HUES6 (cell line): ENCODE measurements around the gene RELN.

Experiments used
- H3K27ac ChIP-seq: 2 replicates; pipeline ENCODE4 v1.7.0; 2013; ENCODE audit warnings: low read depth, mild to moderate bottlenecking, low read length, inconsistent platforms
- H3K27me3 ChIP-seq: 2 replicates; pipeline ENCODE4 v1.6.1; 2013; ENCODE audit warnings: low read length; ENCODE audit not compliant: control insufficient read depth, insufficient read depth
- H3K36me3 ChIP-seq: 2 replicates; pipeline ENCODE4 v1.6.1; 2013; ENCODE audit warnings: low read length; ENCODE audit not compliant: control insufficient read depth, insufficient read depth
- H3K4me1 ChIP-seq: 2 replicates; pipeline ENCODE4 v1.6.1; 2013; ENCODE audit warnings: low read length; ENCODE audit not compliant: control insufficient read depth, insufficient read depth
- H3K4me3 ChIP-seq: 2 replicates; pipeline ENCODE4 v1.5.1; 2013; ENCODE audit warnings: low read depth, low read length
- H3K9ac ChIP-seq: one replicate; pipeline ENCODE4 v1.6.1; 2013; ENCODE audit warnings: mild to moderate bottlenecking, low read length
- H3K9me3 ChIP-seq: 2 replicates; pipeline ENCODE4 v1.6.1; 2013; ENCODE audit warnings: low read depth, low read length; ENCODE audit not compliant: control insufficient read depth, insufficient read depth

Gene RELN

GRCh38 chr7:103698064-103698463, 291.4 kb downstream of the RELN start:
- Histone ChIP-seq H3K9ac (no peak overlapping the region), H3K4me1 (no peaks in the 10 kb centered on the region), H3K36me3 (no peaks in the 10 kb centered on the region), H3K27me3 (no peaks in the 10 kb centered on the region), H3K9me3 (no peaks in the 10 kb centered on the region), H3K4me3 (no peak overlapping the region), H3K27ac (no peak overlapping the region)

GRCh38 chr7:103695521-103695920, 293.9 kb downstream of the RELN start:
- Histone ChIP-seq H3K4me3 (no peak overlapping the region), H3K4me1 (no peaks in the 10 kb centered on the region), H3K27ac (no peak overlapping the region), H3K9ac (no peak overlapping the region), H3K36me3 (no peaks in the 10 kb centered on the region), H3K9me3 (no peaks in the 10 kb centered on the region), H3K27me3 (no peaks in the 10 kb centered on the region)

GRCh38 chr7:103694304-103694703, 295.2 kb downstream of the RELN start:
- no peaks in the 10 kb centered on the region for H3K36me3 ChIP-seq
- H3K9ac ChIP-seq = no peak overlapping the region
- H3K4me3 ChIP-seq = no peak overlapping the region
- H3K27me3 ChIP-seq = no peaks in the 10 kb centered on the region
- no peaks in the 10 kb centered on the region for H3K4me1 ChIP-seq
- H3K9me3 ChIP-seq = no peaks in the 10 kb centered on the region
- no peak overlapping the region for H3K27ac ChIP-seq

GRCh38 chr7:103691291-103691690, 298.2 kb downstream of the RELN start:
- Histone ChIP-seq H3K36me3 (no peaks in the 10 kb centered on the region), H3K9me3 (no peaks in the 10 kb centered on the region), H3K9ac (no peak overlapping the region), H3K4me3 (no peak overlapping the region), H3K27me3 (no peaks in the 10 kb centered on the region), H3K27ac (no peak overlapping the region), H3K4me1 (no peaks in the 10 kb centered on the region)

GRCh38 chr7:103690242-103690974, 299.1 kb downstream of the RELN start:
- Histone ChIP-seq H3K9ac (no peak overlapping the region), H3K27ac (no peak overlapping the region)

GRCh38 chr7:103689255-103689654, 300.2 kb downstream of the RELN start:
- H3K9ac ChIP-seq = no peak overlapping the region

More at GRCh38 chr7:103690242-103690974, 299.1 kb downstream of the RELN start:
- no peaks in the 10 kb centered on the region for H3K36me3 ChIP-seq
- no peaks in the 10 kb centered on the region for H3K27me3 ChIP-seq
- no peak overlapping the region for H3K4me3 ChIP-seq
- no peaks in the 10 kb centered on the region for H3K4me1 ChIP-seq
- H3K9me3 ChIP-seq = no peaks in the 10 kb centered on the region

GRCh38 chr7:103687951-103688350, 301.5 kb downstream of the RELN start:
- H3K4me1 ChIP-seq = no peaks in the 10 kb centered on the region
- no peaks in the 10 kb centered on the region for H3K9me3 ChIP-seq
- H3K9ac ChIP-seq = no peak overlapping the region
- no peak overlapping the region for H3K4me3 ChIP-seq
- H3K36me3 ChIP-seq = no peaks in the 10 kb centered on the region
- no peak overlapping the region for H3K27ac ChIP-seq
- no peaks in the 10 kb centered on the region for H3K27me3 ChIP-seq

More at GRCh38 chr7:103689255-103689654, 300.2 kb downstream of the RELN start:
- no peaks in the 10 kb centered on the region for H3K36me3 ChIP-seq
- H3K9me3 ChIP-seq = no peaks in the 10 kb centered on the region
- no peaks in the 10 kb centered on the region for H3K4me1 ChIP-seq
- H3K27ac ChIP-seq = no peak overlapping the region
- no peaks in the 10 kb centered on the region for H3K27me3 ChIP-seq
- H3K4me3 ChIP-seq = no peak overlapping the region

GRCh38 chr7:103687272-103687671, 302.2 kb downstream of the RELN start:
- Histone ChIP-seq H3K4me3 (no peak overlapping the region), H3K27ac (no peak overlapping the region), H3K4me1 (no peaks in the 10 kb centered on the region), H3K36me3 (no peaks in the 10 kb centered on the region), H3K9me3 (no peaks in the 10 kb centered on the region), H3K27me3 (no peaks in the 10 kb centered on the region), H3K9ac (no peak overlapping the region)

GRCh38 chr7:103686763-103687162, 302.7 kb downstream of the RELN start:
- H3K9me3 ChIP-seq = no peaks in the 10 kb centered on the region
- H3K36me3 ChIP-seq = no peaks in the 10 kb centered on the region
- no peak overlapping the region for H3K27ac ChIP-seq
- no peaks in the 10 kb centered on the region for H3K27me3 ChIP-seq
- H3K4me3 ChIP-seq = no peak overlapping the region
- H3K9ac ChIP-seq = no peak overlapping the region
- no peaks in the 10 kb centered on the region for H3K4me1 ChIP-seq

- no peaks in the 10 kb centered on the region for H3K9me3 ChIP-seq
- no peak overlapping the region for H3K27ac ChIP-seq
- no peaks in the 10 kb centered on the region for H3K27me3 ChIP-seq
- no peaks in the 10 kb centered on the region for H3K36me3 ChIP-seq
- H3K4me3 ChIP-seq = no peak overlapping the region
- H3K4me1 ChIP-seq = no peaks in the 10 kb centered on the region
- no peak overlapping the region for H3K9ac ChIP-seq
Measured at GRCh38 chr7:103686064-103686463, 303.4 kb downstream of the RELN start.

GRCh38 chr7:103685646-103686045, 303.8 kb downstream of the RELN start:
- H3K9me3 ChIP-seq = no peaks in the 10 kb centered on the region
- H3K9ac ChIP-seq = no peak overlapping the region
- H3K4me3 ChIP-seq = no peak overlapping the region
- no peaks in the 10 kb centered on the region for H3K36me3 ChIP-seq
- no peaks in the 10 kb centered on the region for H3K27me3 ChIP-seq
- H3K27ac ChIP-seq = no peak overlapping the region
- H3K4me1 ChIP-seq = no peaks in the 10 kb centered on the region
